H9 (cell line): ENCODE measurements around the gene ANTKMT. TPM values are rescaled to one million over a fixed set of nuclear protein-coding genes. Genes with fewer than 3 reads are reported as not detected.

Experiments
- DNase-seq: peaks from one replicate; pipeline ENCODE4 v3.0.0-alpha.2; 2017
- H2AFZ ChIP-seq: one replicate; pipeline ENCODE4 v1.6.1; 2013; ENCODE audit warnings: mild to moderate bottlenecking, low read length, control low read depth, moderate library complexity
- H2AK5ac ChIP-seq: 2 replicates; pipeline ENCODE4 v1.6.1; 2013; ENCODE audit warnings: low read length, control low read depth, mixed read lengths; ENCODE audit not compliant: insufficient read length
- H2BK120ac ChIP-seq: one replicate; pipeline ENCODE4 v1.6.1; 2013; ENCODE audit warnings: low read depth, mild to moderate bottlenecking, low read length, control low read depth, inconsistent platforms; ENCODE audit not compliant: poor library complexity, severe bottlenecking
- H2BK12ac ChIP-seq: 2 replicates; pipeline ENCODE4 v1.6.1; 2013; ENCODE audit warnings: low read length, control low read depth, mixed read lengths, low read depth; ENCODE audit not compliant: insufficient read length
- H2BK15ac ChIP-seq: 2 replicates; pipeline ENCODE4 v1.6.1; 2013; ENCODE audit warnings: low read depth, low read length, control low read depth
- H2BK20ac ChIP-seq: one replicate; pipeline ENCODE4 v1.6.1; 2013; ENCODE audit warnings: low read depth, mild to moderate bottlenecking, low read length, control low read depth, inconsistent platforms; ENCODE audit not compliant: poor library complexity, severe bottlenecking
- H2BK5ac ChIP-seq: 2 replicates; pipeline ENCODE4 v1.6.1; 2013; ENCODE audit warnings: low read length, control low read depth, mixed read lengths; ENCODE audit not compliant: insufficient read length
- H3K14ac ChIP-seq: 2 replicates; pipeline ENCODE4 v1.6.1; 2013; ENCODE audit warnings: low read length, control low read depth; ENCODE audit not compliant: insufficient read depth
- H3K18ac ChIP-seq: 2 replicates; pipeline ENCODE4 v1.6.1; 2013; ENCODE audit warnings: low read depth, mild to moderate bottlenecking, mixed read lengths, low read length, control low read depth; ENCODE audit not compliant: insufficient read length
- H3K23ac ChIP-seq: 2 replicates; pipeline ENCODE4 v1.6.1; 2013; ENCODE audit warnings: low read length, control low read depth, mixed read lengths, low read depth; ENCODE audit not compliant: insufficient read length
- H3K23me2 ChIP-seq: 2 replicates; pipeline ENCODE4 v1.6.1; 2013; ENCODE audit warnings: low read depth, mild to moderate bottlenecking, mixed read lengths, low read length, control low read depth; ENCODE audit not compliant: insufficient read length, poor library complexity, severe bottlenecking
- H3K27ac ChIP-seq: 2 replicates; pipeline ENCODE4 v1.5.1; 2013; ENCODE audit warnings: low read length, control low read depth, mixed read lengths, low read depth; ENCODE audit not compliant: insufficient read length
- H3K27me3 ChIP-seq: 2 replicates; pipeline ENCODE4 v1.6.1; 2013; ENCODE audit warnings: low read length, control low read depth, inconsistent platforms; ENCODE audit not compliant: insufficient read depth
- H3K4ac ChIP-seq: 2 replicates; pipeline ENCODE4 v1.6.1; 2013; ENCODE audit warnings: low read depth, mild to moderate bottlenecking, control low read depth, inconsistent platforms, low read length, moderate library complexity
- H3K4me1 ChIP-seq: 2 replicates; pipeline ENCODE4 v1.6.1; 2013; ENCODE audit warnings: low read length, control low read depth, inconsistent platforms; ENCODE audit not compliant: insufficient read depth
- H3K4me2 ChIP-seq: 2 replicates; pipeline ENCODE4 v1.6.1; 2013; ENCODE audit warnings: low read length, control low read depth, mixed read lengths; ENCODE audit not compliant: insufficient read length, insufficient read depth
- H3K56ac ChIP-seq: 2 replicates; pipeline ENCODE4 v1.6.1; 2013; ENCODE audit warnings: low read depth, mild to moderate bottlenecking, mixed read lengths, low read length, control low read depth; ENCODE audit not compliant: insufficient read length
- H3K79me1 ChIP-seq: 2 replicates; pipeline ENCODE4 v1.6.1; 2013; ENCODE audit warnings: low read depth, mild to moderate bottlenecking, moderate library complexity, low read length, control low read depth, inconsistent platforms; ENCODE audit not compliant: insufficient read depth, poor library complexity, severe bottlenecking
- H3K79me2 ChIP-seq: 2 replicates; pipeline ENCODE4 v1.6.1; 2013; ENCODE audit warnings: low read length, control low read depth, inconsistent platforms; ENCODE audit not compliant: insufficient read depth
- H3K9ac ChIP-seq: 2 replicates; pipeline ENCODE4 v1.6.1; 2013; ENCODE audit warnings: low read length, control low read depth, mixed read lengths; ENCODE audit not compliant: insufficient read length; ENCODE audit errors: extremely low read depth
- H3K9me3 ChIP-seq: one replicate; pipeline ENCODE4 v1.6.1; 2013; ENCODE audit warnings: low read depth, low read length, inconsistent platforms; ENCODE audit not compliant: control insufficient read depth
- H3T11ph ChIP-seq: one replicate; pipeline ENCODE4 v1.6.1; 2013; ENCODE audit warnings: mild to moderate bottlenecking, low read length, control low read depth, inconsistent platforms
- H4K20me1 ChIP-seq: one replicate; pipeline ENCODE4 v1.6.1; 2013; ENCODE audit not compliant: control insufficient read depth, insufficient read length, insufficient read depth
- H4K5ac ChIP-seq: 2 replicates; pipeline ENCODE4 v1.6.1; 2013; ENCODE audit warnings: low read depth, mild to moderate bottlenecking, mixed read lengths, low read length, control low read depth; ENCODE audit not compliant: insufficient read length
- H4K8ac ChIP-seq: replicated peaks from 2 replicates; pipeline ENCODE4 v1.6.1; 2013; ENCODE audit warnings: low read length, control low read depth, mixed read lengths, low read depth; ENCODE audit not compliant: insufficient read length
- H4K91ac ChIP-seq: 2 replicates; pipeline ENCODE4 v1.6.1; 2013; ENCODE audit warnings: low read depth, mild to moderate bottlenecking, moderate library complexity, mixed read lengths, low read length, control low read depth; ENCODE audit not compliant: insufficient read length
- H3K27ac Mint-ChIP-seq, 3 experiments: 2 replicates in 2 of 3; 3 replicates in 1 of 3; pipeline ENCODE4 v1.8.0; 2020 to 2021; ENCODE audit warnings: mixed read lengths in 3 of 3, mild to moderate bottlenecking in 1 of 3, moderate library complexity in 1 of 3
- H3K27me3 Mint-ChIP-seq: 2 replicates; pipeline ENCODE4 v1.8.0; 2021; ENCODE audit warnings: low read depth, mild to moderate bottlenecking, moderate library complexity, mixed read lengths
- H3K36me3 Mint-ChIP-seq, 3 experiments: 2 replicates in 2 of 3; 3 replicates in 1 of 3; pipeline ENCODE4 v1.8.0; 2020 to 2021; ENCODE audit warnings: low read depth in 3 of 3, mixed read lengths in 3 of 3; ENCODE audit not compliant: insufficient read depth in 1 of 3
- H3K4me1 Mint-ChIP-seq, 2 experiments: 2 replicates each; pipeline ENCODE4 v1.8.0; 2020; ENCODE audit warnings: mixed read lengths in 2 of 2
- H3K4me3 Mint-ChIP-seq, 2 experiments: 2 replicates in 1 of 2; 3 replicates in 1 of 2; pipeline ENCODE4 v1.8.0; 2020 to 2021; ENCODE audit warnings: mild to moderate bottlenecking in 2 of 2, mixed read lengths in 2 of 2, moderate library complexity in 1 of 2
- H3K9me3 Mint-ChIP-seq, 2 experiments: 2 replicates in 1 of 2; 3 replicates in 1 of 2; pipeline ENCODE4 v1.8.0; 2020; ENCODE audit warnings: mild to moderate bottlenecking in 2 of 2, mixed read lengths in 2 of 2, moderate library complexity in 1 of 2
- CTCF ChIP-seq: fragments of 200-600 bp; sonication (generic); conservative IDR thresholded peaks from 3 replicates; pipeline ENCODE4 v1.8.0; 2021; ENCODE audit warnings: antibody characterized with exemption, mild to moderate bottlenecking
- WGBS: extraction: QIAGEN DNeasy Blood & Tissue Kit; methylation state at CpG from one replicate; pipeline ENCODE4 v1.1.7; 2013; ENCODE audit warnings: missing lambda C conversion rate, low lambda C conversion rate, mixed read lengths; ENCODE audit not compliant: insufficient read length; ENCODE audit errors: extremely low coverage; 5-methylcytosine and 5-hydroxymethylcytosine counted together
- total RNA-seq: library from RNA; stranded (reverse); gene quantifications from 2 replicates; pipeline ENCODE4 v1.2.1, GENCODE V29; 2021

The ANTKMT gene
- total RNA-seq, 1 experiment from 2014 or later = 31.5 TPM

GRCh38 chr16:716200-716568, 4.8 kb upstream of the ANTKMT start:
- H3K4me2 ChIP-seq = peak overlapping the region; percentile 30
- no CpG with 5 or more reads among the region's 12 CpGs for WGBS
- peak overlapping the region; percentile 55 to 78 for H3K4me3 Mint-ChIP-seq

More at GRCh38 chr16:716200-716568, 4.8 kb upstream of the ANTKMT start:
- Histone ChIP-seq H3K14ac (no peak overlapping the region), H2BK15ac (no peak overlapping the region), H2BK5ac (no peak overlapping the region), H3T11ph (no peak overlapping the region), H3K23me2 (peaks cover 10% of the 10 kb centered on the region), H3K18ac (no peak overlapping the region), H3K9me3 (no peaks in the 10 kb centered on the region), H2AK5ac (no peak overlapping the region), H3K23ac (no peak overlapping the region), H3K4ac (no peak overlapping the region), H3K9ac (no peak overlapping the region), H2AFZ (no peak overlapping the region), H2BK20ac (no peak overlapping the region), H4K20me1 (no peaks in the 10 kb centered on the region), H3K27ac (no peak overlapping the region), H4K5ac (no peak overlapping the region), H4K91ac (no peak overlapping the region), H3K27me3 (no peaks in the 10 kb centered on the region; the same call in 1 of the 2 replicates), H3K79me2 (no peaks in the 10 kb centered on the region), H3K4me1 (no peaks in the 10 kb centered on the region), H3K79me1 (no peaks in the 10 kb centered on the region), H4K8ac (no peak overlapping the region), H2BK120ac (no peak overlapping the region), H3K56ac (no peak overlapping the region), H2BK12ac (no peak overlapping the region)
- peaks cover 17 to 31% of the 10 kb centered on the region in 2 experiments for H3K4me1 Mint-ChIP-seq
- peaks cover 52% of the 10 kb centered on the region for H3K27me3 Mint-ChIP-seq
- no peaks in the 10 kb centered on the region for H3K36me3 Mint-ChIP-seq
- no peaks in the 10 kb centered on the region; a peak in 2 of 5 replicates for H3K9me3 Mint-ChIP-seq
- TF ChIP-seq CTCF = no peak
- no peak overlapping the region; a peak in 1 of 7 replicates for H3K27ac Mint-ChIP-seq
- peak; percentile 55 for DNase-seq
